PC-9 (cell line): ENCODE measurements around the gene NAGLU.
"Not testable (repeated sequence)": the region's sequence is repeated elsewhere in the genome, so short reads cannot be mapped to it uniquely, and the experiment has no call there.

Experiments
- CTCF ChIP-seq: fragments of 200-600 bp; sonication (generic); conservative IDR thresholded peaks from 2 replicates; pipeline ENCODE4 v1.6.1; 2017; ENCODE audit warnings: mixed run types, antibody characterized with exemption, mild to moderate bottlenecking, moderate library complexity
- EZH2 ChIP-seq: fragments of 200-600 bp; sonication (generic); IDR thresholded peaks from 2 replicates; pipeline ENCODE4 v1.8.0; 2017; ENCODE audit warnings: antibody characterized with exemption, low read depth

GRCh38 chr17:42540558-42540957, 4.5 kb downstream of the NAGLU start:
- TF ChIP-seq CTCF, EZH2: not testable (repeated sequence)
